ENCODE data around the gene PDE2A.

The PDE2A gene

DNA sequence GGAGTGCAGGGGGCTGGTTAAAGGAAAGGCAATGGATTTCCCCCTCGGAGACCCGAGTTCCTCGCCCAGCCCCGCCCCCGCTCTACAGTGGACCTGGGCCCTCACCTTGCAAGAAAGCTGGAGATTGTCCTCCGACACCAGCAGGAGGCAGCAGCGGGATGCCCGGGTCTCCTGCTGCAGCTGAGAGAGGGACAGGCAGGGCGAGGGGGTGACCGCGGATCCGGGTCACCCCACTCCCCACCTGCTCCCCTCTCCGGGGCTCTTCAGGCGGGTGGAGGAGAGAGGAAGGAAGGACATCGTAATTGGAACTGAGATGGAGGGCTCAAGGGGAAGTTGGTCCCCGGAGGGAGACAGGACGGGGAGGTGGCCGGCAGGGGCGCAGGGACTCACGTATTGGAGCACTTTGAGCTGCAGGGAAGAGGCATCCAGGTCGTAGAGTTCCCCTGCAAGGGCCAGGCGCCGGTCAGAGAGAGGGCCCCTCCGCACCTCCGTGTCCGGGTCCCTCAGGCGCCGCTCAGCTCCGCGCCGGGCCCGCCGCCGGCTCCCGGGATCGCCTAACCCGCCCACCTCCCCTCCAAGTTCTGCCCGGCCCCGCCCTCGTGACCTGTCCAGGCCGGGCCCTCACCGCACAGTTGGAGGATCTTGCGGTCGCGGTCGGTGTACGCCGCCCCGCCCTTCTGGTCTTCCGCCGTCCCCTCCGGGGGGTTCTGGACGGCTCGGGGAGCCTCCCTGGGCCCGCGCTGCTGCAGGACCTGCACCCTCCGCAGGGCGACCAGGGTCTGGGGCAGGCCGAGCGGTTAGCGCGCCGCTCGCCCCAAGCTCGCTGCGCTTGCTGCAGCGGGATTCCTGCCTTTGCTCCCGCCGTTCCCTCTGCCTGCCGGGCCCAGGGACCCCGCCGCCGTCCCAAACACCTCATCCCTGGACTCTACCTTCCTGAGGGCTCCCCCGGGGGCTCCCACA lies 84.1 kb downstream of the PDE2A start:
- peak; percentile 19 for DNase-seq (ENCODE audit: low read depth)

DNA sequence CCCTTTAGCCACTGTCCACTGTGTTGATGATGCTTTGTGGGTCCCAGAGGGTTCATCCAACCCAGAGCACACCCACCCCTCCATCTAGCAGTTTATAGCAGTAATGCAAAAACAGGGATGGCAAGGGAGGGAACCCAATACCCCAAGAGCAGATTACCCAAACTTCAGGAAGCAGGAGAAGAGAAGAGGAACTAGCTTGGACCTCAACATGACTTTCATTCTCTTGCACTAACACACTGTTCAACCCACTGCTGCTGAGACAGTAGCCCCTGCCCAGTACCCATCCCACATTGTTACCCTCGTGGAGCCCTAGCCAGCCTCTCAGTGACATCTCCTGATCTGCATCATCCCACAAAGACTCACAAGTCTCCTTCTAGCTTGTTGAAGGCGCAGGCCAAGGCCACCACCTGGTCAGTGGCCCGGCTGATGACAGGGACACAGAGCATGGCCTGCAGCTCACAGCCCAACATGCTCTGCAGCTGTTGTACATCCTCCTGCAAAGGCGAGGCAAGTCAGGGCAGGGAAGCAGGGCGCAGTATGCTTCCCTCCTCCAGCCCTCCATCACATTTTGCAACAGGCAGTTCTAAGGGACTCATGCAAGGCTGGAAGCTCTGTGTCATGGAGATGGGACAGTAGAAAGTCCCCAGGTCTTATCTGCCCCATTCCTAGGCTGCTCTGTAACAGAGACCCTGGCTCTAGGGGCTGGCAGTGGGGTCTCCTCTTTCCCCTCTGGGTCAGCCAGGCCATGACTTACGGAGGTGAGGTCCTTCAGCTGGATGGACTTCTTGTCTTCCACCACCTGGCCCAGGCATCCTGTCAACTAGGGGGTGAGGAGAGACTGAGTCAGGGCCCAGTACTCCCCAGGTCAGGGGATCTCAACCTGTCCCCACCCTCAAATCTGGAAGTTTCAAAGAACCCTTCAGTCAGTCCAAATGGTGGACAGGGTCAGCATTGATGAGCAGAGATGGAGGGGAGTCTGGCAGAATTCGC lies 85.5 kb downstream of the PDE2A start:
- DNase-seq (ENCODE audit: low read depth), result no peak

DNA sequence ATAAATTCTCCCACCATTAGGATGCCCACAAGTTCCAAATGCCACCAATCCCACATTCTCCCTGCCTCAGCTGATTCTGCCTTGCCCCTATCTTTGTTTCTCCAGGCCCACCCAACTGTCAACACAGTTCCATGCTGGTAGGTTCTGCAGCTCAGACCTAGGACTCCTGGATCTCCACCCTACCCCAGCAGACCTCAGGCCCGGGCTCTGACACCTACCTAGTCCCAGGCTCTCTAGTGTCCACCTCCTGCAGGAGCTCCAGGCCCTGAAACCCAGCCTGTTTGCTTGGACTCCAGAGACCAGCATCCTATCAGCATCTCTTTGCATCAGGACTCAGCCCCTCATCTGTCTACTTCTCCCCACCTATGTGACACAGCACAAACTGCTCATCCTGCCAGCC lies 86.5 kb downstream of the PDE2A start:
- DNase-seq (ENCODE audit: low read depth), result no peak

DNA sequence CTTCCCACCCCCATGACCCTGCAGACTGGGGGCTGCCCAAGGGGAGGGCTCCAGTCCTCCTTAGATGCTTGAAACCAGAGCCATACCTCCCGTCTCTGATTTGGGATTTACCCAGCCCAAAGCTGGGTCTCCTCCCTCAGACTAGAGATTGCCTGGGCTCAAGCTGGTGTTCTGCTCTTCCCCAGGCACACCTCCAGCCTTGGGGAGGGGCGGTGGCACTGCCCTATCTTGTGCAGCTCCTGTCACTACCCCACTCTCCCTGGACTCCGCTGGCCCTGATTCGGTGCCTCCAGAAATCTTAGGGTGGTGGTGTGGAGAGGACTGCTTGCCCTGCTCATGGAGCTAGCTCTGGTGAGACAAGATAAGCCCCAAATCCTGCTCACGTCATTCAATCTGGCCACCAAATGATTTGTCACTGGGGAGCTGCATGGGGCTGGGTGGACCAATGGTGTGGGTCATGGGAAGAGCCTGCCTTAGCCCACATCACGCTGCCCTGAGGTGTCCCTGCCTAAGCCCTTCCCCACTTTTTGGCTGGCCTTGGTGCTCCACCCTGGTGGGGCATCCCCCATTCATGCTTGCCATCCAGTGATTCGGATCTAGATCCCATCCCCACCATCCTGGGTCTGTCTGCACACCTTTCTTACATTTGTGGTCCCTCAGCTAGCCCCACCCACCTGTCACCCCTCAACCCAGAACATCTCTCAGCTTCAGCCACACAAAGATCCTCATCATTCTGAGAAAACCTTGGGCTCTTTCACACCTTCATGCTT lies 87.7 kb downstream of the PDE2A start:
- no peak for DNase-seq (ENCODE audit: low read depth)

GRCh38 chr11:72585762-72586311 lies 88.4 kb downstream of the PDE2A start:
- peak; percentile 41 for DNase-seq (ENCODE audit: low read depth)

DNA sequence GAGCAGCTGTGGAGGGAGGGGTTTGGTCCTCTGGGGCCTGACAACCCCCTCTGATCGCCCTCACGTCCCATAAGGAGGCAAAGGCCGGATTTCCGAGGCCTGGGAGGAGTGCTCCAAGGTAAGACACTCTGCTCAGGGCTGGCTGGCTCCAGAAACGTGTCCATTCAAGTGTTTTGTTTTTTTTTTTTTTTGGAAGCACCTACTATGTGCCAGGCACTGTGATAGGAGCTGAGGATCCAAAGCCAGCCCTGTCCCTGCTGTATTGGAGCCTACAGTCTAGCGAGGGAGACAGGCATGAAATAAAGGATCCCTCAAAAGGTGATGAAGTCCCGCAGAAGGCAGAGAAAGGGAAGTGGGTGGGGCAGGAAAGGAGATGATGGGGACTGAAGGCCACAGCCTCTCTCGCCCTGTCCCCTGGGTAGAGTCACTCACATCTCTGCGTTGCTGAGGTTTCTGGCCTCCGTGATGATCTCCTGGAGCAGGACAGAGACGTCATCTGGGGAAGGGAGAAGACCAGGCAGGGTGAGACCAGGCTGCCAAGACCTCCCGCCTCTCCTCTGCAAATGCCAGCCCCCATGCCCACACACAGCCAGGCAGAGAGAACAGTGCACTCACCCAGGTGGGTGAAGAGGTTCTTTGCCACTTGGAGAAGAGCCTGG lies 89.2 kb downstream of the PDE2A start:
- no peak for DNase-seq (ENCODE audit: low read depth)

- no peak for DNase-seq (ENCODE audit: low read depth)
Observed at GRCh38 chr11:72584293-72584938, 89.8 kb downstream of the PDE2A start.

GRCh38 chr11:72583616-72584292 lies 90.5 kb downstream of the PDE2A start:
- DNase-seq (ENCODE audit: low read depth), result no peak

DNA sequence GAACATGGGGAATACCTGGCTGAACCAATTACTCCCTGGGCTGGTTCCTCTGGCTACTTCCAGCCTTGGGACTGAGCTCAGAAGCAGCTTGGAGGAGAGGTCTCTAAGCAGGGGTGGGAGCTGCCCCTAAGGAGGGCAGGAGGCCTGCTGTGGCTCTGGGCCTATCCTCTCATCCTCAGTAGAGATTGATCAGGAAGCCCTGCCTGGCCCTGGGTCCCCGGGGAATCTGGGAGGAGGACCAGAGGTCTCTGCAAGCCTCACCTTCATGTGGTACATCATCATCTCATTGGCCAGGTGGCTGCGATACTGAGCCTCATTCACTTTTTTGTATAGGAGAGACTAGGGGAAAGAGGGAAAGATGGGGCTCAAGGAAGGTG lies 91.1 kb downstream of the PDE2A start:
- no peak for DNase-seq (ENCODE audit: low read depth)

DNA sequence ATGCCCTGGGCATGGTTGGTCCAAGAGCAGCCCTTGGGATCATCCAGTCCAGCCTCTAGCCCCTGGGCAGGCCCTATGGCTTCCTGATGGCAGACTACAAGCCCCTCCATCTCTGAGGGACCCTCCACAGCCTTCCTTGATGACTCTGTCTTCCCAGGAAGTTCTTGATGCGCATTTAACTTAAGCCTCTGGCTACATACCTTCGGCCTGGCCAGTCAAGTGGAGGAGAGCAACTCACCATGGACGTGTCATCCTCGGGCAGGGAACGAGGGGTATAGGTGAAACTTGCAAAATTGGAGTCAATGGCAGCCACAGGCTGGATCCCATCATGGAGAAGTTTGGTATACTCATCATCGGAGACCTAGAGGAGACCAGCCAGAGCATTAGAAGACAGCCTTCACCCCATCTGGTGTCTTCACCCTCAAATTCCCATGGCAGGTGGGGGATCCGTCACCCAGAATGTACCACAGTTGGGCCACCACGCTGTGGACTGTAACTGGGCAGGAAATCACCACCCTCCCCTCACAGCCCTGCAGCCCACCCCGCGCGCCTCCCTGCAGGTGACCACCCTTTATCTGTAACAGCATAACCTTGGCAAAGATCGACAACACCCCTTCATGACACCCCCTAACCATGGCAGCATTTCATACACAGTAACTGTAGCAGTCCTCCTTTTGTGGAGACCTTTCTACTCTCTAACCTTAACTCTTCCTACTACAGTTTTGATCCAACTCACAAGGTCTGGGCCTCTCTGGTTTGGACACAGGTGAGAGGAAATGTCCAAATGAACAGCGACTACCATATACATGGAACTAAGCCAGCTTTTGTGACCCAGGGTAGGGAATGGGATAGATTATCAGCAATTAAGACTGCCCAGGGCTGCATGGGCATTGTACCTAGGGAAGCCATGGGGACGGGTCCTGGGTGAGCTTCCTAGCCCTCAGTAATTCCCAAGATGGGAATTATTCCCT lies 91.7 kb downstream of the PDE2A start:
- DNase-seq (ENCODE audit: low read depth), result no peak

GRCh38 chr11:72581067-72581466 lies 93.2 kb downstream of the PDE2A start:
- no peak for DNase-seq (ENCODE audit: low read depth)

DNA sequence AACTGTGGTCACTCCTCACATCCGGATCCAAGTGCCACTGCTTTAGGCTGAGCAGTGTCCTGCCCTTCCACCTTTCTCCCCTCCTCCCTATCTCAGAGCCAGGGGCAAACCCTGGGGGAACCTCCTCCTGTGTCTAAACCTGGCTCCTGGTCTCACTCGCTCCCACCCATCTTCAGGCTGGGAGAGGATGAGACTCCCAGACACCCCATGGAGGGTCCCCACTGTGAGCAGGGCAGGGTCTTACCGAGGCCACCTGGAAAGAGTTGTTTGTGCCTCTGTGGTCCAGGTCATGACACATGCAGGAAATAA lies 93.6 kb downstream of the PDE2A start:
- no peak for DNase-seq (ENCODE audit: low read depth)

DNA sequence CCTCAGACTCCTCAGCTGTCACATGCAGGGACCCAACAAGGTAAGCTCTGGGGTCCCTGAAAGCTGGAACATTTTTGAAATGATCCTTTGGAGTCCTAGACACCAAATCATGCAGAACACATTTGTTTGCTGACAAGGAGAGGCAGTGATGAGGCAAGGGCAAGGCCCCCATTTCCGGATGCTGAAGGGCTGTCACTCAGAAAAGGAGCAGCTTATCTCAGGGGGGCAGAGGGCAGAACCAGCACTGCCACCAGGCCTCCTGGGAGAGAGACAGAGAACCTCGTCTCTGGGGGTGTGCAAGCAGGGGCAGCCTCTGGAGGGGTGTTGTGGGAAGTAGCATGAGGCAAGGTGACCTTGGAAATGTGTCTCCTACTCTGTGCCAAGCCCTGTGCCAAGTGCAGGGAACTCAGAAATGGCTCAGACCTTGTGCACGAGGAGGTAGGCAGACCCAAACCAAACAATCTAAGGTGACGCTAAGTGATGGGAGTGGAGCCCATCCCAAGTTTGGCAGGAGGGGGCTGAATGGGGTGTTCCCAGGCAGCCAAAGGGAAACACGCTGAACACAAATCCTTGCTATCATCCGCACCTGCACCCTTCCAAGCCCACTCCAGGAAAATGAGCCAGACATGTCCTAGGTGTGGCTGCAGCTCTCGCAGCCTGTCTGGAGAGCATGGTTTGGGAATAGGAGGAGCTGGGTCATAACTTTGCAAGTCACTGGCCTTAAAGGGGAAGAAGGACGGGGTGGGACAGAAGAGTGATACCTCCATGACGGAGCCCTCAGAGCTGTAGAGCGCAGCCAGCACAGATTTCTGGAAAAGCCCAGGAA lies 94.2 kb downstream of the PDE2A start:
- no peak for DNase-seq (ENCODE audit: low read depth)

- no peak for DNase-seq (ENCODE audit: low read depth)
Observed at GRCh38 chr11:72578991-72579815, 95.0 kb downstream of the PDE2A start.

DNA sequence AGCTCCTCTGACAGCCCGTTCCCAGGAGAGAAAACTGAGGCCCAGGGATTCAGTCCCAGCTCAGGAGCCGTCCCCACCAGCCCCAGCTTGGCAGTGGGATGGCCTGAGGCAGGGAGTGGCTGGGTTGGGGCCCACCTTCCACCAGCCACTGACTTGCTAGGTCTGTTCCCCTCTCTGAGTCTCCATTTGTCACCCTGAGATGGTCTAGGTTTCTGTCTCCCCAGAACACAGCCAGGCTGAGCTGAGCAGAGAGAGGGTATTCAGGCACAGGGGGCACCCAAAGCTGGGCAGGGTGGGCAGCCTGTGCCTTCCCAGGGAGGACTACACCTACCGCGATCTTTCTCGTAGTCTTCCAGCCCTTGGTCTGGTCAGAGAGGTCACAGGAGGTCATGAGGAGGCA lies 95.7 kb downstream of the PDE2A start:
- DNase-seq (ENCODE audit: low read depth), result no peak

DNA sequence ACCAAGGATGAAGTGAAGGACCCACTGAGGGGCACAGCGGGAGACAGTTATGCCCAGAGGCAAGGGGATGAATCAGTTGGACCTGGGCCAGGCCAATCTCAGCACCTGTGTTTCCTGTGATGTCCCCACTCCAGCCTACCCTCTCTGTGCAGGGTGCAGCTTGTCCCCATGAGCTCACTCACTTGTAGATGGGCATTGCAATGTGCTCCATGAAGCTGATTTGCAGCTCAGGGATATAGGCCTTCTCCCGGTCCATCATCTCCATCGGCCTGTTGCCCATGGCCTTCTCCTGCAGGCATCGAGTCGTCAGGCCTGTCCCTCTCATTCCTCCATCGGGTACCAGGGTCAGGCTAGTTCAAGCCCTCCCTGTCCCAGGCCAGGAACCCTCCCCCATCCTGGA lies 96.2 kb downstream of the PDE2A start:
- DNase-seq (ENCODE audit: low read depth), result no peak

DNA sequence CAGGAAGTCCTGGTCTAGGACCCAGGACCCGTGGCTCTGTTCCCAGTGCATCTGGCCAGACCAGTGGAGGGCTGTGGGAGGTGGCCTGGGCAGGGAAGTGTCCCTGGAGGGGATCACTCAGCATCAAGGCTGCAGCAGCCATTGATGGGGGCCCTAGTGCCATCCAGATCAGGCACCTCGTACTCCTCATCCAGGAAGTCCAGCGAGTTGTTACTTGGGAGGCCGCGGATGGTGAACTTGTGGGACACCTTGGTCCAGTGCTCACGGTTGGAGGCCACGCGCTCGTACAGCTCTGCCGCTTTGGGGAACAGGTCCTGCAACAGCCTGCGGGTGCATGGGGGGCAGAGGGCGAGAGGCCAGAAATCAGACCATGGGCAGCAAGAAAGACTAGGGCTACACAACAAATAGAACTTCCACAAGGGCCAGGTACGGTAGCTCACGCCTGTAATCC lies 96.9 kb downstream of the PDE2A start:
- DNase-seq (ENCODE audit: low read depth), result no peak
